ENCODE measurements around the gene MLNR.

The MLNR gene

DNA sequence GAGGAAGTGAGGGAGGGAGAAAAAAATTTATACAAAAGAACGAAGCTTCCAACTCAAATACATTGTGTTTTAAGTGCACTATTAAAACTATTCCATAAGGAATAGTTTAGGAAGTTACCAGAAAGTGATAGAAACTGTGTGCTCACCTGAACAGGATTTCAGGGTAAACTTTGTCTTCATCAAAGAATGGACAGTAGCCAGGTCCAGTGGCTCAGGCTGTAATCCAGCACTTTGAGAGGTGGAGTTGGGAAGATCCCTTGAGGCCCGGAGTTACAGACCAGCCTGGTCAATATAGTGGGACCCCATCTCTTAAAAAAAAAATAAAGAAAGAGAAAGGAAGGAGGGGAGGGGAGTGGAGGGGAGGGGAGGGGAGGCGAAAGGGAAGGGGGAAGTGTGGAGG, 14.6 kb downstream of the MLNR start:
- DNase-seq: no peak

GRCh38 chr13:49235856-49236431, 15.8 kb downstream of the MLNR start:
- no peak for DNase-seq

GRCh38 chr13:49238621-49239020, 18.5 kb downstream of the MLNR start:
- DNase-seq: no peak

- peak; percentile 16 to 51 for DNase-seq
Measured at GRCh38 chr13:49240017-49240416, 19.9 kb downstream of the MLNR start.

DNA sequence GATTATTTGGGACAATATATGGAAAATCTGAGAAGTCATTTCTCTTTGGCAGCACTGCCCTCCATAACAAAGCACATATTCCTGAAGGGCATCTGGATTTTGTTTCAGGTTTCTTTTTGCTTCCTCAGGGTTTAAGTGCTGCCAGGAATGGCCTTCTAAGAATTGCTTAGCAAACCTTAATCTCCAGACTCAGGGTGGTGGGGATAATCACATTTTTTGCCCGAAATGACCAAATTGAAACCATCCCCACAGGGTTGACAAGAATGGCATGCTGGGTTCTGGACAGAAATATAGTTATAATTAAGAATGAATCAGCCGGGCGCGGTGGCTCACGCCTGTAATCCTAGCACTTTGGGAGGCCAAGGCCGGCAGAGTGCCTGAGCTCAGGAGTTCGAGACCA, 21.2 kb downstream of the MLNR start:
- no peak for DNase-seq

DNA sequence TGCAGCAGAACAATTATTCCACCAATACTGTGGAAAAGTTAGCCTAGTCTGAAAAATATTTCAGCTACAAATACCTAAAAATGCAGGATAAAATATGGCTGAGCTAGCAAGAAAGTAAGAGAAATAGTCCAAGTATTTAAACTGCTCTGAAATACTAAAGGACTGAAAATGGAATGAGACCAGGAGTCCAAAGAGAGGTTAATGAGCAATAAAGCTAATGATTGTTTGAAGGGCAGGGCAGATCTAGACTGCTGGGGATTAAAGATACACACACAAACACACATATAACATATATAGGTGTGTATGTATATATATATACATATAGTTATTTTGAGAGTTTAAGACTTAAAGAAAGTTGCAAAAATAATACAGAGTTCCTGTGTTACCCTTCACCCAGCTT, 25.0 kb downstream of the MLNR start:
- DNase-seq: no peak

GRCh38 chr13:49246850-49247642, 26.9 kb downstream of the MLNR start:
- DNase-seq: no peak

- DNase-seq: peak; percentile 93 to 98
Measured at GRCh38 chr13:49247643-49248621, 27.8 kb downstream of the MLNR start, which contains the start of gene CDADC1. Gene CDADC1 (plus strand): TSS chr13:49247925. CDS start chr13:49248038, 113 bp downstream.

GRCh38 chr13:49248622-49249002, 28.5 kb downstream of the MLNR start:
- DNase-seq: peak in 1 of 2 experiments; percentile 43

GRCh38 chr13:49251326-49251725, 31.2 kb downstream of the MLNR start:
- no peak for DNase-seq

GRCh38 chr13:49253310-49253709, 33.2 kb downstream of the MLNR start:
- no peak for DNase-seq

GRCh38 chr13:49254007-49254406, 33.9 kb downstream of the MLNR start:
- no peak for DNase-seq

- DNase-seq: no peak
Measured at GRCh38 chr13:49256841-49257240, 36.7 kb downstream of the MLNR start.

GRCh38 chr13:49258089-49258796, 38.1 kb downstream of the MLNR start:
- DNase-seq: no peak

DNA sequence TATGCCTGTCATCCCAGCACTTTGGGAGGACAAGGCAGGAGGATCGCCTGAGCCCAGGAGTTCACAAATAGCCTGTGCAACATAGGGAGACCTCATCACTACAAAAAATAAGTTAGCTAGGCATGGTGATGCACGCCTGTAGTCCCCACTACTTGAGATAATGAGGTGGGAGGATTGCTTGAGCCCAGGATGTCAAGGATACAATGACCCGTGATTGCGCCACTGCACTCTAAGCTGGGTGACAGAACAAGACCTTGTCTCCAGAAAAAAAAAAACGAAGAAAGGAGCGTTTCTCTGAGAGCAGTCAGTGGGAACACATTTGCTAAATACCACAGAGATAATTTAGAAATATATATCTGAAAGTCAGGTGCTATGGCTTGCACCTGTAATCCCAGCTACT, 39.4 kb downstream of the MLNR start:
- DNase-seq: no peak

DNA sequence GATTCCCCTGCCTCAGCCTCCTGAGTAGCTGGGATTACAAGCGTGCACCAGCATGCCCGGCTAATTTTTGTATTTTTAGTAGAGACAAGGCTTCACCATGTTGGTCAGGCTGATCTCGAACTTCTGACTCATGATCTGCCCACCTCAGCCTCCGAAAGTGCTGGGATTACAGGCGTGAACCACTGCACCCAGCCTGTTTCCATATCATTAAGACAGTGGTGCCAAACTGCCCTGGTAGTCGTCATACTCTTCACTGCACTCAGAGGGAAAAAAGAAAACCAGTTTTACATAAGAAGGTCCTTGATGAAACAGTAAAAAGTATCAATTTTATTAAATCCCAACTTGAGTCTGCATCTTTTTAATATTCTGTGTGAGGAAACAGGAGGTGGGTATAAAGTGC, 42.5 kb downstream of the MLNR start:
- no peak for DNase-seq

DNA sequence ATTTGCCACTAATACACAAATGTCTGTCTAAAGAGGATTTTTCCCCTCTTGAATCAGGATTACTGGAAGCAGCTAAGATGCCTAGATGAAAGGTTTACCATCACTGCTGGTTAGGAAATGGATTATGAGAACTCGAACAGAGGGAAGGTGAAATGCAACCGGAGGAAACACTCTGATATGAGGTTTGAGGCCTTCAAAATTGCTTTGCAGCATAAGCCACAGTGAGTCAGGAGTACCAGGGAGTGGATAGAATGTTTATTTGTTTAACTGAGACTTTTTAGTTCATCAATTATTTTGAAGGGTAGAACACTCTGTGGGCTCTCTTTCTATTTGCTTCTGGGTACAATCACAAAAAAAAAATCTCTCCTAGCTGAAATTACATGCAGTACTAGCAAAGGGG, 45.7 kb downstream of the MLNR start:
- DNase-seq: no peak

DNA sequence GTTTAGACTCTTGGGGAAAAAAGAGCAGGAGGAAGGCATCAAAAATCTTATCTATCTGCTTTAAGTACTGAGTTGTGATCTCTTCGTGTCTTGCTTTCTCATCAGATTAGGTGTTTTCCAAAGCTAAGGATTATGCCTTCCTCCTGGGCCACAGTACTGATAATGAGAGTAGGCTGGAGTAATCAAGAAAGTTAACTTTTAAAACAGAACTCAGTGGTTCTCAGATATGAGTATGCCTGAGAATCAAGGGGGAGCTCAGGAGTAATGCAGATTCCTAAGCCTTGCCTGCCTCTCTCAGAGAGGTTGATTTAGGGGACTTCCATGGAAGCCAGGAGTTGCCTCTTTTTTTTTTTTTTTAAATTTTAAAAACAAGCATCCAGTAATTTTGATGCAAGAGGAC, 51.1 kb downstream of the MLNR start:
- DNase-seq: no peak

All from NCI-H526 (cell line).